A204.1 (cell line): ENCODE data around the gene UTP11.

Experiments
- FAIRE-seq: peaks from 2 replicates; lab custom pipeline; 2012; peaks lifted over from hg19 to GRCh38; lab: Jason Lieb, UNC

The UTP11 gene

GRCh38 chr1:38072858-38073257, 60.3 kb downstream of the UTP11 start:
- no peak for FAIRE-seq

- FAIRE-seq = no peak
Observed at GRCh38 chr1:38073534-38074301, 61.2 kb downstream of the UTP11 start.

- no peak for FAIRE-seq
Observed at GRCh38 chr1:38074302-38074677, 61.8 kb downstream of the UTP11 start.
